Upper lobe of left lung (tissue), 4 donors: ENCODE data around the gene FLT1.

ENCODE experiments used
- CTCF ChIP-seq, 6 experiments: fragments of 450-650 bp in 4 of 6; fragments of 200-600 bp in 2 of 6; sonication (generic) in 2 of 6; IDR thresholded peaks; one replicate each; pipeline ENCODE4 v1.5.1; 2016 to 2019; ENCODE audit warnings: antibody characterized with exemption in 6 of 6
- POLR2A ChIP-seq, 4 donors: fragments of 450-650 bp; IDR thresholded peaks; one replicate each; pipeline ENCODE4 v1.5.1; 2016 to 2017; ENCODE audit warnings: antibody characterized with exemption in 4 of 4, mild to moderate bottlenecking in 2 of 4
- POLR2AphosphoS5 ChIP-seq, 2 donors: sonication (generic); formaldehyde crosslinking; IDR thresholded peaks; one replicate each; pipeline ENCODE4 v1.5.1; 2017; ENCODE audit warnings: antibody characterized with exemption in 2 of 2

GRCh38 chr13:28394422-28394821 is 100.5 kb downstream of the FLT1 start:
- TF ChIP-seq POLR2A (IDR thresholded peaks at IDR 0.05), result no peak
- TF ChIP-seq CTCF (IDR thresholded peaks at IDR 0.05), result no peak
- TF ChIP-seq POLR2AphosphoS5 (IDR thresholded peaks at IDR 0.05), result peak; percentile 19 to 41
